Prostate gland (tissue), 2 donors: ENCODE results near the gene TMEM86B. TPM values are rescaled to one million over a fixed set of nuclear protein-coding genes. Genes with fewer than 3 reads are reported as not detected.

Experiments used
- DNase-seq: peaks from one replicate; pipeline ENCODE4 v3.0.0-alpha.2; 2019; ENCODE audit warnings: low spot score
- H3K27ac ChIP-seq, 2 donors: fragments of 200-600 bp; sonication (generic); 2 replicates each; pipeline ENCODE4 v1.5.1; 2017 to 2019
- H3K27me3 ChIP-seq: fragments of 200-600 bp; sonication (generic); replicated peaks from 2 replicates; pipeline ENCODE4 v1.5.1; 2019; ENCODE audit not compliant: insufficient read depth
- H3K36me3 ChIP-seq, 2 donors: fragments of 200-600 bp; sonication (generic); 1 replicate in 1 of 2; 2 replicates in 1 of 2; pipeline versions ENCODE4 v1.5.1 to v1.8.1; 2017 to 2019
- H3K4me1 ChIP-seq: fragments of 200-600 bp; sonication (generic); replicated peaks from 2 replicates; pipeline ENCODE4 v1.5.1; 2019
- H3K4me3 ChIP-seq, 2 donors: fragments of 200-600 bp; sonication (generic); 2 replicates each; pipeline ENCODE4 v1.5.1; 2017 to 2019
- H3K9me3 ChIP-seq: fragments of 200-600 bp; sonication (generic); 2 replicates; pipeline ENCODE4 v1.5.1; 2017
- POLR2A ChIP-seq: fragments of 450-650 bp; IDR thresholded peaks from one replicate; pipeline ENCODE4 v1.6.1; 2016; ENCODE audit warnings: antibody characterized with exemption, mild to moderate bottlenecking
- POLR2AphosphoS5 ChIP-seq: sonication (generic); formaldehyde crosslinking; IDR thresholded peaks from one replicate; pipeline ENCODE4 v1.6.1; 2017; ENCODE audit warnings: antibody characterized with exemption
- WGBS: methylation state at CpG from one replicate; pipeline ENCODE4 v1.1.5; 2018; 5-methylcytosine and 5-hydroxymethylcytosine counted together
- intact Hi-C: fragments of 100-400 bp; cut with DNase I; formaldehyde crosslinking; loops from one replicate; pipeline ENCODE4 v1.14.2; 2022
- total RNA-seq, 2 donors: library from RNA; depleted of rRNA; stranded (reverse); fragments of >200 nt; gene quantifications; one replicate each; pipeline ENCODE4 v1.1.0, GENCODE V29; 2016
- TF ChIP-seq, protein P1 (sequence below), 4 experiments: fragments of 200-600 bp in 2 of 4; fragments of 450-650 bp in 2 of 4; sonication (generic) in 2 of 4; IDR thresholded peaks; 1 replicate in 3 of 4; 2 replicates in 1 of 4; pipeline ENCODE4 v1.5.1; 2016 to 2019; ENCODE audit warnings: antibody characterized with exemption in 4 of 4, mild to moderate bottlenecking in 2 of 4, moderate library complexity in 2 of 4

The TMEM86B gene
- total RNA-seq, 2 donors from 2014 or later: 1.5 to 10.8 TPM

DNA sequence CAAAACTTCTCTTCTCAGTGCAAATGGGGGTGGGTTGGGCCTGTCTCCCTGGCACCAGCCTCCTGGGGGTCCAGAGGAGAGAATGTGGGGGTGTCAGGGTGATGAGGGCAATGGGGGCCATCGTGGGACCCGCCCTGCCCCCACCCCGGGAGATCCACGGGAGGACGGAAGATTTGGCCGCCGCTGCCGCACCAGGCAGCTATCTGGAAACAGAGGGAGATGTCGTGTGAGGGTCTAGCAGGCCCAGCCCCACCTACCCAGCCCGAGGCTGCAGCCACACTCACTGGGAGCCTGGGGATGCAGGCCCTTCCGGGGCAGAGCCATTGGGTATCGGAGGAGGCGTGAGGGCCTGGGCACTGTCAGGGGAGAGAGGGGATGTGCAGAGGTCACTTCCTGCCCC lies 1.8 kb upstream of the TMEM86B start:
- peaks cover 14 to 25% of the 10 kb centered on the region in 2 donors for H3K36me3 ChIP-seq
- intact Hi-C loops: no loop called here
- TF ChIP-seq, protein P1, sequence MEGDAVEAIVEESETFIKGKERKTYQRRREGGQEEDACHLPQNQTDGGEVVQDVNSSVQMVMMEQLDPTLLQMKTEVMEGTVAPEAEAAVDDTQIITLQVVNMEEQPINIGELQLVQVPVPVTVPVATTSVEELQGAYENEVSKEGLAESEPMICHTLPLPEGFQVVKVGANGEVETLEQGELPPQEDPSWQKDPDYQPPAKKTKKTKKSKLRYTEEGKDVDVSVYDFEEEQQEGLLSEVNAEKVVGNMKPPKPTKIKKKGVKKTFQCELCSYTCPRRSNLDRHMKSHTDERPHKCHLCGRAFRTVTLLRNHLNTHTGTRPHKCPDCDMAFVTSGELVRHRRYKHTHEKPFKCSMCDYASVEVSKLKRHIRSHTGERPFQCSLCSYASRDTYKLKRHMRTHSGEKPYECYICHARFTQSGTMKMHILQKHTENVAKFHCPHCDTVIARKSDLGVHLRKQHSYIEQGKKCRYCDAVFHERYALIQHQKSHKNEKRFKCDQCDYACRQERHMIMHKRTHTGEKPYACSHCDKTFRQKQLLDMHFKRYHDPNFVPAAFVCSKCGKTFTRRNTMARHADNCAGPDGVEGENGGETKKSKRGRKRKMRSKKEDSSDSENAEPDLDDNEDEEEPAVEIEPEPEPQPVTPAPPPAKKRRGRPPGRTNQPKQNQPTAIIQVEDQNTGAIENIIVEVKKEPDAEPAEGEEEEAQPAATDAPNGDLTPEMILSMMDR (IDR thresholded peaks at IDR 0.05): no peak

DNA sequence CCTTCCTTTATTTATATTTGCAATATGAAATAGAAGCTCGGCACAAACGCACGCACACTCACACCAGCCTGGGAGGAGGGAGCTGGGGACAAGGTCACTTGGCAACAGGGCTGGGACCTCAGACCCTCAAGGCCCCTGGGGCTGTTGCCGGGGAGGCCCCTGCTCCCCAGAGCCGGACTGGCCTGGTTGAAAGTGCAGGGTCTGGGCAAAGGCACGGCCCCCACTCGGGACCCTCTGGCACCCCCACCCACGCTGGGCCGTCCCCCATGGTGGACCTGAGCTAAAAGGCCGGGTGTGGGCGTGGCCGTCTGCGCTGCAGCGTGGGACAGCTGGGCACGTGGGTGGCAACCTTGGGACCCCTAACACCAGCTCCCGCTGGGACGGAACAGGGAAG lies 1.2 kb upstream of the TMEM86B start:
- WGBS: 75% methylated on average over 17 of the region's 17 CpGs
- Histone ChIP-seq H3K27me3 (no peaks in the 10 kb centered on the region), H3K27ac (no peak overlapping the region), H3K36me3 (peaks cover 14 to 25% of the 10 kb centered on the region in 2 donors), H3K4me3 (no peak overlapping the region), H3K4me1 (no peaks in the 10 kb centered on the region), H3K9me3 (no peaks in the 10 kb centered on the region)
- intact Hi-C loops: no loop called here
- TF ChIP-seq POLR2A (no peak), POLR2AphosphoS5 (no peak)
- TF ChIP-seq, protein P1 (IDR thresholded peaks at IDR 0.05): no peak
- no peak for DNase-seq

More for the DNA sequence above, 1.8 kb upstream of the TMEM86B start:
- H3K27ac ChIP-seq: no peak overlapping the region
- no peak for DNase-seq
- H3K27me3 ChIP-seq: no peaks in the 10 kb centered on the region
- WGBS: 86% methylated on average over 13 of the region's 13 CpGs
- H3K4me3 ChIP-seq: no peak overlapping the region
- no peaks in the 10 kb centered on the region for H3K4me1 ChIP-seq
- no peaks in the 10 kb centered on the region for H3K9me3 ChIP-seq

DNA sequence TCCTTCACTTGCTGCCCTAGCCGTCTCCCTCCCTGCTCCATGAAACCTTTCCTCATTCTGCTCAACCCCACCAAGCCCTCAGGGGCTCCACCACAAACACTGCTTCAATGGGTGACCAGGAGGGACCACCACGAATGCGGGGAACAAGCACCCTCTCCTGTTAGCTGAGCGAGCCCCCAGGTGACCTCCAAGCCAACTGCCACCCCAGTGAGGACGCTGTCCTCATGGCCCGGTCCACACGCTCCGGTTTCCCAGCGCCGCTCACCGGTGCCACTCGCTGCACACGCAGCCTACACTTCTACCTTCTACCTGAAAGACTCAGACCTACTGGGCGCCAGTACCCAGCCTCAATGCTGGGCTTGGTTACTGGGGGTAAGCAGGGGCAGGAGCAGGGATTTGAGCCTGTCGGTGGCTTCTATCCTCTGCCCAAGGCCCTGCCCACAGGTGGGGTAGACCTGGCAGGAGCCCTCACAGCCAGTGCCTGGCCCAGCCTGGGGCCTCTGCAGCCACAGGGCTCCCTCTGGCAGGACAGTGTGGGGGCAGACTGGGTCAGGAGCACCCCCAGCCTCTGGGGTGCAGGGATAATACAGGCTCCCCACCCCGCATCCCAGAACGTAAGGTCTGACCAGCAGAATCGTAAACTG lies 704 bp upstream of the TMEM86B start:
- TF ChIP-seq POLR2A (no peak), POLR2AphosphoS5 (no peak)
- TF ChIP-seq, protein P1 (IDR thresholded peaks at IDR 0.05): no peak
- 92% methylated on average over 18 of the region's 18 CpGs for WGBS
- H3K4me3 ChIP-seq: no peak overlapping the region

DNA sequence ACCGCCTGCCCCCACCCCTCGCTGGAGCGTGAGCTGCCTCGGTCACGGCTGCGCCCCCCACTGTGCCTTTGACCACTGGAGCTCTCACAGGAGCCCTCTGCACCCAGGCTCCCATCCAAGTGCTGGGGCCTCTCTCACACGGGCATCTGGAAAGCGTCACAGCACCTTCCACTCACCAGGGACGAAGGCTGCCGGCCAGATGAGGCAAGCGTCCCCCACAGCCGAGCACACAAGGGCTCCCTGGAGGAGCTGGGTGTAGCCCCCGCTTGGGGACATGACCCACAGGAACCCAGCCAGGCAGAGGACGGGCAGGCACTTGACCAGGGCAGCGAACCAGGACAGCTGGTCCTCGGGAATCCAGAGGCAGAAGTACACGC lies 560 bp downstream of the TMEM86B start:
- Histone ChIP-seq H3K36me3 (peaks cover 14 to 25% of the 10 kb centered on the region in 2 donors), H3K9me3 (no peaks in the 10 kb centered on the region), H3K4me1 (no peaks in the 10 kb centered on the region), H3K27ac (no peak overlapping the region), H3K4me3 (no peak overlapping the region), H3K27me3 (no peaks in the 10 kb centered on the region)
- TF ChIP-seq POLR2AphosphoS5 (no peak), POLR2A (no peak)
- TF ChIP-seq, protein P1 (IDR thresholded peaks at IDR 0.05): no peak
- intact Hi-C loops: no loop called here
- WGBS: 64% methylated on average over 16 of the region's 17 CpGs
- DNase-seq: no peak

More for the DNA sequence above, 704 bp upstream of the TMEM86B start:
- peaks cover 14 to 25% of the 10 kb centered on the region in 2 donors for H3K36me3 ChIP-seq
- intact Hi-C loops: no loop called here
- no peak for DNase-seq
- H3K27me3 ChIP-seq: no peaks in the 10 kb centered on the region
- H3K4me1 ChIP-seq: no peaks in the 10 kb centered on the region
- H3K27ac ChIP-seq: no peak overlapping the region
- no peaks in the 10 kb centered on the region for H3K9me3 ChIP-seq
